GM18502 (cell line): ENCODE results near the gene LONP1.
"Not testable (repeated sequence)": the region's sequence is repeated elsewhere in the genome, so short reads cannot be mapped to it uniquely, and the experiment has no call there.

Experiments
- ATAC-seq: cut with Tn5 transposase; IDR thresholded peaks from one replicate; pipeline ENCODE4 v1.9.1; 2021; ENCODE audit warnings: mild to moderate bottlenecking; ENCODE audit not compliant: unreplicated experiment, poor library complexity

The LONP1 gene

DNA sequence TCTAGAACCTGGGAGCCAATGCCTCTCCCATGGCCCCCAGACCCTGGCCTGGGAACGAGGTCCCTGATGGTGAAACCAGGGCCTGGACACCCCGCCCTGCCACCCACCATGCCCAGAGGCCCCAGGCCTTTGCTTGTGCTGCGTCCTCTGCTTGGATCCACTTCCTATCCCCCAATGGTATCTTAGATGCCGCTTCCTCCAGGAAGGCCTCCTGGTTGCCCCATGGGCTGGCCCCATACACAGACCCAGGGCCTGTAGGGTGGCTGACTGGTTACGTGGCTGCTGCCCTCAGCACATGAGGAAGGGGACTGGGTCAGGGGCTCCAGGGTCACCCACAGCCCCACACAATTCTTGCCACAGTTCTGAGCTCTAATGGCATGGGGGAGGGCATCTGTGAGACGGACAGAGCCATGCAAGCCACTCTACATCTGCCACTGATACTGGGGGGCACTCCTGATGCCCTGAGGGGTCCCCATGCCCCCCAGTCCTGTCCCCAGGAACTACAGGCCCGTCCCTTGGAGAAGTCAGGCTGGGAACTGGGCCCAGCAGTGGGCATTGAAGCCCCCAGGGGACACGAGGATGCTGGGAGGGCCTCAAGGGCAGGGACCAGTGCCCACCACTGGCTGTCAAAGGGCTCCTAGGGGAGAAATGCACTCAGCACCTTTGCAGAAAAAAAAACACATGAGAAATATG is 24.8 kb downstream of the LONP1 start:
- no peak for ATAC-seq

DNA sequence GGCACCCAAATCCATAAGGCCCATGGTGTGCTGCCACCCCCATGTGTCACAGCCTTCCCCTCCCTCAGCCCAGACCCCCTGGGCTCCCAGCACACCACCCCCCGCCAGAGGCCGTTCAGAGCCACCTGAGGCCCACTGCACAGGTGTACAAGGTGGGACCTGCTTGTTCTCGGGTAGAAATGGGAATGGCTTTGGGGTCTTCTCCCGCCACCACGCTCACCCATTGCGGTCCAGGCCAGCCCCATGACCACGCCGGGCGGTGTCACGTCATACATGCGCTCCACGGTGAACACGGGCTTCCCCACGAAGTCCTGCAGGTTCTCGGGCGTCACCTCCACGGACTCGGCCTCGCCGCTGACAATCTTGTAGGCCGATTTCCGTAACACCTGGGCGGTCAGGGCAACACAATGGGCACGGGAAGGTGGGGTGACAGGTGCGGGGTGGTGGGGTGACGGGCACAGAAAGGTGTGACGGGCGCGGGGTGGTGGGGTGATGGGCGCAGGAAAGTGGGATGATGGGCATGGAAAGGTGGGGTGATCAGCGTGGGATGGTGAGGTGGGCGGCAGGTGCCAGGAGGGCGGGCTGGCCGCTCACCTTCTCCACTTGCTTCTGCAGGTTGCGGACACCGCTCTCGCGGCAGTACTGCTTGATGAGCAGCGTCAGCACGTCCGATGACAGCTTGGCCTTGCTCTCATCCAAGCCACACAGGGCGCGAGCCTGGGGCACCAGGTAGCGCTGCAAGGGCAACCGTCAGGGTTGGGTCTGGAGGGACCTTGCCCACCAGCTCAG is 25.6 kb downstream of the LONP1 start:
- no peak for ATAC-seq

DNA sequence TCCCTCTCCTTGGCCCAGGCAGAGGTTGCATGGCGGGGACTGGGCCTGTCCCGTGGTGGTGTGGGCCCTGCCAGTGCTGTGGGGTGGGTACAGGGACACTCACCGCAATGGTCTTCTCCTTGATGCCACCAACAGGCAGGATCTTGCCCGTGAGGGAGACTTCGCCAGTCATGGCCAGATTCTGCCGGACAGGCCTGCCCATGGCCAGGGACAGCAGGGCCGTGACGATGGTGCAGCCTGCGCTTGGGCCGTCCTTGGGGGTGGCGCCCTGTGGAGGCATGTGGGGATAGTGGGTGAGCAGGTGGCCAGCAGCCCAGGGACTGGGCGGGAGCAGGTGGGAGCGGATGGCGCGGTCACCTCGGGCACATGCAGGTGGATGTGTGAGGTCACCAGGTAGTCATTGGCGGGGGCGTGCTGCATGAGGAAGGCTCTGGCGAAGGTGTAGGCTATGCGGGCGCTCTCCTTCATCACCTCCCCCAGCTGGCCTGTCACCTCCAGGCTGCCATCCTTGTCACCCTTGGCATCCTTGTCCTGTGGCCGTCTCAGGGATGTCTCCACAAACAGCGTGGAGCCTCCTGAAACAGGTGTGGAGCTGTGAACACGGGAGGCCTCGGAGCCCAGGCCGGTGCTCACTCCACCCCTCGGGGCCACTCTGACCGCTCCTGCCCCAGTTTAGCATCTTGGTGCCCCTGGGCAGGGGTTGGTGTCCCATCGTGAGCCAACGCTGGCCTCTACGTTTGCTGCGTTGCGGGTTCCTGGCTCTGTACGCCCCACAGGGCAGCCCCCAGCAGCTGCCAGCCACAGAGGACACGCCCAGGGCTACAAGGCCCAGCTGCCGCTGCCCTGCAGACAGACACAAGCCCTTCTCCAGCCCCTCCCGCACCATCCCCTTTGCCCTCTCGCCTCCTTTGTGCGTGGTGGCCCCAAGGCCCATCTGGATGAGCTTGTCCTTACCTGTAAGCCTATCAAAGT is 26.5 kb downstream of the LONP1 start:
- no peak for ATAC-seq

DNA sequence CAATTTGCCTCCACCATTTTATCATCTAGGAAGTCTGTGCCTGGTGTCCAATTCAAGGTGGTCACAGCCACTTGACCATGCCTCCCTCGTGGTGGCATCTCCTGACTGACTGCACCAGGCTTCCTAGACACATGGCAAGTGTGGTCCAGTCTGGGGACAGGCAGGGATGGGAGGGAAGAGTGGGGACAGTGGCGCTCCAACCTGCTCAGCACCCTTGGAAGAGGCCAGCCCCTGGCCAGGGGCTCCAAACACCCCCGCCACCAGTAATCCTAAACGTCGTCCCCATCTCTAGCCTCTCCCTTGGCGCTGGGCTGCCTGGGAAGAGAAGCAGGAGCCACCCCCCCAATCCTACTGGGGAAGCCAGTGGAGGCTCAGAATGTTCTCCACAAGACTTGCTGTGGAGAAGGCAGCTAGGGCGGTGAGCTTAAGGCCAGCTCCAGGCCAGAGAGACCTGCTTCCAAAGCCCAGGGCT is 27.2 kb downstream of the LONP1 start:
- ATAC-seq = no peak

DNA sequence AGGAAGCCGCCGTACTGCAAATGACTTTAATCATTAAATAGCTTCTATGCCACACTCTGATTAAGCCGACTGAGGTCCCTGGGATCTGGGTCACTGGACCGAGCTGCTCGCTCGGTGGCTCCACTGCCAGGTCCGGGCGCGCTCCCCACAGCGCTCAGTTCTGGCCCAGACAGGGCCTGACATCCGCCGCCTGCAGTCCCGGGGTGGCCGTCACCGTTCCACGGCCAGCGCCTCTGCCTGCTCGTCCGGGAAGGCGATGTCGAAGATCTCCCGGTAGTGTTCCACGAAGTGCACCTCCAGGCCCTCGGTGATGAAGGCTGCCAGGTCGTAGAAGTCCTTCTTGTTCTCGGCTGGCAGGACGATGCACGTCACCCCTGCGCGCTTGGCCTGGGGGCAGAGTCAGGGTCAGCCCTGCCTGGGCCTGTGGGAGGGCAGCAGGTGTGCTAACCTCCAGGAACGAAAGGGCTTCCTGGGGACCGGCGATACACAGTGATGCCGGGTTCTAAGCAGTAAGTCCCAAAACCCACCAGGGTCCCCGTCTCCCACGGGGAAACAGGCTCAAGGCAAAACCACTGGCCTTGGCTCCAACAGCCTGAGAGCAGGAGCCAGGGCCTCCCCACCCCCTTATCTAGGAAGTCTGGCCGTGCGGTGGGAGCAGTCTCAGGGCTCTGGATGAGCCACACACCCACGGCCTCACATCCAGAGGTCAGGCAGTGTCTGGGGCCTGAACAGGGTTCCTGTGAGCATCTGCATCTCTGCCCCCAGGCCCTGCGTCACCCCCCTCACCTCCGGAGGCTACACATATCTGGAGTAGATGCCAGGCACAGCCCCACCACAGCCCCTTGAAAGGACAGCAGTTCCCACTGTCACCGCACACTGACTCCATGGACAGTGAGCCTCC is 27.9 kb downstream of the LONP1 start:
- no peak for ATAC-seq

DNA sequence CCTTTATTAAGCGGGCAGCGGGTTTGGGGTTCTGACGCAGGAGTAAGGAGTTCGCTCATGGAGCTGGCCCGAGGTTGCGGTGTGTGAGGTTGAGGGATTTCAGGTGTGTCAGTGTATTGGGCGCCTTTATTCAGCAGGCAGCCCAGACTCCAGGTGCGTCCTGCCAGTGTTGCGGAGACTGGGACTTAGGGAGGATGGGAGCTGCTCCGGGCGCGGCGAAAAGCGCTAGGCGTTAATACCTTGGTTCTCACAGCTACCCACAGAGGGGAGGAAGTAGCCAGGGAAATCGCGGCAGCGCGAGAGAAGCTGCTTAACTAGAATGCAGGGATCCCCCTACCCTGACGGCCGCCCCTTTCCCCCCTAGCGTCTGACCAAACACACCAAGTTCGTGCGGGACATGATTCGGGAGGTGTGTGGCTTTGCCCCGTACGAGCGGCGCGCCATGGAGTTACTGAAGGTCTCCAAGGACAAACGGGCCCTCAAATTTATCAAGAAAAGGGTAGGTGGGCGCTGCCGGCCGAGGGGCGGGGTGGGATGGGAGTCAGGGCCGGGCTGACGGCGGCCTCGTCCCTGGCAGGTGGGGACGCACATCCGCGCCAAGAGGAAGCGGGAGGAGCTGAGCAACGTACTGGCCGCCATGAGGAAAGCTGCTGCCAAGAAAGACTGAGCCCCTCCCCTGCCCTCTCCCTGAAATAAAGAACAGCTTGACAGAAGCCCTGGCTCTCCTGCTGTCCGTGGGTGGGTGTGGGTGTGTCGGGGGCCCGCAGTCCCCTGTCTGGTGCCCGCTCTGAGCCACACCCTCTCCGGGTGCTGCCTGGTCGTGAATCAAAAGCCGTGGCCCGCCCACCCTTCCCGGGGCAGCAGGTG is 28.8 kb downstream of the LONP1 start:
- ATAC-seq = no peak

DNA sequence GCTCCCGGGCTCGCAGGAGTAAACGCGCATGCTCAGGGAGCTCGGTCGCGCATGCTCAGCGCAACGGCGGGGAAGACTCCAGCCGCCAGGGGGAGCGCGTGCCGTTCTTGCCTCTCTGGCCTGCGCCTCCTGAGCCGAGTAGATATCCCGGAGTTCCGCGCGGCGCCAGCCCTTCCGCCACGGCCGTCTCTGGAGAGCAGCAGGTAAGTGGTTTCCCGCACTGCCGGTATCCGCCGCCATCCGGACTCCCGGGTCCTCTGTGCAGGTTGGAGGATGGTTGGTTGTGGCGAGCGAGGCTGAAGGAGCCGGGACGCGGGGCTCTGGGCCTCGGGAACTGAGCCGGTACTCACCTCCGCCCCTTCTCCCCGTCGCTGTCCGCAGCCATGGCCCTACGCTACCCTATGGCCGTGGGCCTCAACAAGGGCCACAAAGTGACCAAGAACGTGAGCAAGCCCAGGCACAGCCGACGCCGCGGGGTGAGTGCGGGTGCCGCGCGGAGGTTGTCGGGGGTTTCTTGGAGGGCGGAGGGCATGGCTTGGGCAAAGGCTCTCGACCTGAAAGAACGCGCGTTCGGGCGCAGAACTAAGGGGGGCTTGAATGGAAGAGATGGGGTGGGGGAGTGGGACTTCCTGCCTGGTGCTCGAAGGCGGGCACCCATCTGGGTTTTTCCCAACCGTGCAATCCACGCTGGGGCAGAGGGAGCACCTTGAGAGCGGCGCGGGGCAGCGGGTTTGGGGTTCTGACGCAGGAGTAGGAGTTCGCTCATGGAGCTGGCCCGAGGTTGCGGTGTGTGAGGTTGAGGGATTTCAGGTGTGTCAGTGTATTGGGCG is 29.6 kb downstream of the LONP1 start, which contains the start of gene RPL36:
Gene RPL36 (plus strand): TSS at position 171 of the 830 bp plus-strand sequence. CDS start 213 bp downstream, at position 384.
- peak; percentile 47 for ATAC-seq

DNA sequence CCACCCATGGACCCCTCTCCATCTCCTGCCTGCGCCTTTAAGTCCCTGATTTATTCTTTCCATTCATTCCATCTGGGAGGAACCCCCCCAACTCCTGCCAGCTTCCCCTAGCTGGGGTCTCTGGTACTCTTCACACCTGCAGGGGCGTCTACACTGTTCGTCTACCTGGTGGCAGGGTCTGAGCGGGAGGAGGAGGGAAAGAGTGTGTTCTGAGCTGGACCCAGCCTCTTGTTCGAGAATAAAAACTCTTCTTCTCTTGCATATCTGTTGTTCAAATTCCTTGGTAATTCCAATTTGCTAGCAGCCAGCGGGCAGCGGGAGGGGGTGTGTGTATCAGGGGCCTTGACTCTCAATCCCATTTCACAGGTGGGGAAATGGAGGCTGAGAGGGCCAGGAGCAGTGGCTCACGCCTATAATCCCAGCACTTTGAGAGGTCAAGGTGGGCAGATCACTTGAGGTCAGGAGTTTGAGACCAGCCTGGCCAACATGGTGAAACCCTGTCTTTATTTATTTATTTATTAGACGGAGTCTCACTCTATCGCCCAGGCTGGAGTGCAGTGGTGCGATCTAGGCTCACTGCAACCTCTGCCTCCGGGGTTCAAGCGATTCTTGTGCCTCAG is 31.6 kb downstream of the LONP1 start:
- ATAC-seq = not testable (repeated sequence)

DNA sequence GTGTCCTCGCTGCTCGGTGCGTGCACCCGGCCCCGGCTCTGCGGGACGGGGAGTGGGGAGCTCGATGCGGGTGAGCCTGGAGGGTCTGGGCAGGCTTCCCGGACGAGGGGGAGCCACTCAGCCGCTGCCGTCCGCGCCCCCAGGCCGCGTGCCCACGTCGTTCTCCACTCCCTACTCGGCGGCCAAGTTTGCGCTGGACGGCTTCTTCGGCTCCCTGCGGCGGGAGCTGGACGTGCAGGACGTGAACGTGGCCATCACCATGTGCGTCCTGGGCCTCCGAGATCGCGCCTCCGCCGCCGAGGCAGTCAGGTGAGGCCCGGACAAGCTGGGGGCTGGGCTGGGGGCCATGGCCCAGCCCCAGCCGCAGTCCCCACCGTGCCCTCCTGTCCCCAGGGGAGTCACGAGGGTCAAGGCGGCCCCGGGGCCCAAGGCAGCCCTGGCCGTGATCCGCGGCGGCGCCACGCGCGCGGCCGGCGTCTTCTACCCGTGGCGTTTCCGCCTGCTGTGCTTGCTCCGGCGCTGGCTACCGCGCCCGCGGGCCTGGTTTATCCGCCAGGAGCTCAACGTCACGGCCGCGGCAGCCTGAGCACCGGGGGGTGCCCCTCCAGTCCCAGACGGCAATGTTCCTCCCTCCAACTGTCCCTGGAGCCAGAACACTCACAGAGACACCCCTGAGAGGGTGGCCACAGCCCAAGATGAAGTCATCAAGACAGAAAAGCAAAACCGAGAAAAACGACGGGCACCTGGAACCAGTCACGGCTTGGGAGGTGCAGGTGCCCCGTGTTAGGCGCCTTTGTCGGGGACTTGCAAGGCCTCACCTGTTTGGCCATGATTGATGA is 32.4 kb downstream of the LONP1 start:
- no peak for ATAC-seq

DNA sequence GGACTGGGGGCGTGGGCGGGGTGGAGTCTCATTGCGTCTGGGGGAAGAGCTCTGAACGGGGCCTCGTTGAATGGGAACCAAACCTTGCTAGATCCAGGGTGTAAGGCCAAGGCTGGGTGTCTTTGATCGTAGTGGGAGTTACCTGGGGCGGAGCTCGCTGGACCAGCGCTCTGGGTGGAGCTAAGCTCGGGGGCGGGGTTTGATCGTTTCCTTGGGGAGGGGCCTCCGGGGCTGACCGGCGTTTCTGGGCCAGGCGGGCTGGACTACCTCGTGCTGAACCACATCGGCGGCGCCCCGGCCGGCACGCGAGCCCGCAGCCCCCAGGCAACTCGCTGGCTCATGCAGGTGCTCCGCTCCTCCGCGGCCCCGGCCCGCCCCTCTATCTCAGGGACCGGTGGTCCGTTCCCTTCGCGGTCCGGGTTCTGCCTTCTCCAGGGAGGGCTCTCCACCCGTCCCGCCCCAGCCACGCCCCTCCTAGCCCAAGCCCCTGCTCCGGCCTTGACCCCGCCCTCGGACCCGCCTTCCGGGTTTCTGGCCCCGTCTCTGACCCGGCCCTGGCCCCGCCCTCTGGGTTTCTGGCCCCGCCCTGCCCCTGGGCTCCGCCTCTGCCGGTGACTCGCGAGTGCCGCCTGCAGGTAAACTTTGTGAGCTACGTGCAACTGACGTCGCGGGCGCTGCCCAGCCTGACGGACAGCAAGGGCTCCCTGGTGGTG is 33.1 kb downstream of the LONP1 start:
- peak; percentile 57 for ATAC-seq

DNA sequence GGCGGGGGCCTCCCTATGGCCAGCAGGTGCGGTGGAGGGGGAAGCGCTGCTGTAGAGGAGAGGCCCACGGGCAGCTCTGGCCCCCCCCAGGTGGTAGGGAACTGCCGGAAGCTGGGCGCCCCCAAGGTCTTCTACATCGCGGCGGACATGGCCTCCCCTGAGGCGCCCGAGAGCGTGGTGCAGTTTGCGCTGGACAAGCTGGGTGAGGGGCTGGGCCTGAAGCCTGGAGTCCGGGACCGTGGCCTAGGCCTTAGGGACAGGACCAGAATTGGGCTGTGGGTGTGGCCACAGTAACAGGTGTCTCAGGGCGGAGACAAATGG is 33.7 kb downstream of the LONP1 start:
- ATAC-seq = no peak

DNA sequence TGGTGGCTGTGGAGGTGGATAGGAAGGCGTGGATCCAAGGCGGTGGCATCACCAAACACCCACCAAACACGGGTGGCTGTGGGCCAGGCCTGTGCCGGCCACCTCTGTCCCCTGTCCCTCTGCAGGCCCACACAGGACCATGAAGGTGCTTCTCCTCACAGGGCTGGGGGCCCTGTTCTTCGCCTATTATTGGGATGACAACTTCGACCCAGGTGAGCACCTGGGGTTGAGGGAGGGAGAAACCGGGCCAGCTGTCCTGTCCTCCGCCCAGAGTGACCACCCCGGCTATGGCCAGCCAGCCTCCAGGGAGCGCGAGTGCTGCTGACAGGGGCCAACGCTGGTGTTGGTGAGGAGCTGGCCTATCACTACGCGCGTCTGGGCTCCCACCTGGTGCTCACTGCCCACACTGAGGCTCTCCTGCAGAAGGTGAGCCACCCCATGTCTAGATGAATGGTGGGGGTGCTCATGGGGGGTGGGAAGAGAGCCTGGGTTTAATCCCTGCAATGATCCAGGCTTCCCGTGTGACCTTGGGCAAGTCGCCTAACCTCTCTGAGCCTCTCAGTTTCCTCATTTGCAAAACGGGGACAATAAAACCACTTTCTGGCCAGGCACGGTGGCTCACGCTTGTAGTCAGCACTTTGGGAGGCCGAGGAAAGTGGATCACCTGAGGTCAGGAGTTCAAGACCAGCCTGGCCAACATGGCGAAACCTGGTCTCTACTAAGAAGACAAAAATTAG is 35.1 kb downstream of the LONP1 start:
- no peak for ATAC-seq

DNA sequence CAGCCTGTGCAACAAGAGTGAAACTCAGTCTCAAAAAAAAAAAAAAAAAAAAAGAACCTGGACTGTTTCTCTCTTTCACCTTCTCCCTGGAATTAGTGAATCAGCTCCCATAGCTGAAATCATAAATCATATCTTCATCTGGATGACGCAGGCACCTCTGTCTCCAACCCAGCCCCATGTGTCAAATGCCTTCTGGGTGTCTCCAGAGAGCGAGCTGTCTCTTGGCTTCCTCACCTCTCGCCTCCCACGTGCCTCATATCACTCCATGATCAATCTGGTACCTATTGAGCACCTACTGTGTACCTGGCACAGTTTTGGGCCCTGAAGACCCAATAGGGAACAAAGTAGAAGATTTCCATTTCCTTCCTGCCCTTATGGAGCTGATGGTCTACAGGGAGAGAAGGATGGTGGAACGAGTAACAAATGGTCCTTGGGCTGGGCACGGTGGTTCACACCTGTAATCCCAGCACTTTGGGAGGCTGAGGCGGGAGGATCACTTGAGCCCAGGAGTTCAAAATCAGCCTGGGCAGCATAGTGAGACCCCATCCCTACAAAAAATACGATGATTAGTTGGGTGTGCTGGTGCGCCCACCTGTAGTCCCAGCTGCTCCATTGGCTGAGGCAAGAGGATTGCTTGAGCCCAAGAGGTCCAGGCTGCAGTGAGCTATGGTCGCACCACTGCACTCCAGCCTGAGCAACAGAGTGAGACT is 36.6 kb downstream of the LONP1 start:
- no peak for ATAC-seq

DNA sequence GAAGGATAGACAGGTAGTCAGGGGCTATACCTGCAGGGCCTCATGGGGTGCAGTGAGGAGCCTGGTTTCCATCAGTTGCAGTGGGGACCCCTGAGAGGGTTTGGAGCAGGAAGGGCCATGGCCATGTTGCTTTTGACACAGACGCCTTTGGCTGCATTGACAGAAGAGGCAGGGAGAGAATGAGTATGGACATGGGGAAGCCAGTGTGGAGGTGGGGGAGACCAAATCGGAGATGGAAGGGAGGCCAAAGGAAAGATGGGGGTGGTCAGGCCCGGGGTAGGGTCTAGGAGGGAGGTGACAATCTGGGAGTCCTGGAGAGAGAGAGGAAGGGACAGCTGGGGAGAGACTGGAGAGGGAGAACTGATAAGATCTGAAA is 37.9 kb downstream of the LONP1 start:
- ATAC-seq = no peak
